Stimulated activated CD8-positive, alpha-beta memory T cell treated with anti-CD3 and anti-CD28 coated beads, Interleukin-2, amount 100 ng/mL, for 1 hour (primary cell): Measurements from ENCODE around the gene DNAH8.
"Not testable (repeated sequence)": the region's sequence is repeated elsewhere in the genome, so short reads cannot be mapped to it uniquely, and the experiment has no call there.

Experiments
- DNase-seq, 2 donors: peaks; one replicate each; pipeline ENCODE4 v3.0.0-alpha.2; 2020; ENCODE audit warnings: low read depth in 2 of 2

DNAH8 gene

GRCh38 chr6:38715016-38715689 is at the start of gene DNAH8:
TSS of gene DNAH8 (plus strand) at chr6:38715311. CDS start at chr6:38722810, 7,499 bp downstream.
- no peak for DNase-seq

GRCh38 chr6:38671885-38672467 is 43.1 kb upstream of the DNAH8 start:
- DNase-seq = no peak

- DNase-seq = no peak
These were observed 41.5 kb upstream of the DNAH8 start for GRCh38 chr6:38673397-38674165.

DNA sequence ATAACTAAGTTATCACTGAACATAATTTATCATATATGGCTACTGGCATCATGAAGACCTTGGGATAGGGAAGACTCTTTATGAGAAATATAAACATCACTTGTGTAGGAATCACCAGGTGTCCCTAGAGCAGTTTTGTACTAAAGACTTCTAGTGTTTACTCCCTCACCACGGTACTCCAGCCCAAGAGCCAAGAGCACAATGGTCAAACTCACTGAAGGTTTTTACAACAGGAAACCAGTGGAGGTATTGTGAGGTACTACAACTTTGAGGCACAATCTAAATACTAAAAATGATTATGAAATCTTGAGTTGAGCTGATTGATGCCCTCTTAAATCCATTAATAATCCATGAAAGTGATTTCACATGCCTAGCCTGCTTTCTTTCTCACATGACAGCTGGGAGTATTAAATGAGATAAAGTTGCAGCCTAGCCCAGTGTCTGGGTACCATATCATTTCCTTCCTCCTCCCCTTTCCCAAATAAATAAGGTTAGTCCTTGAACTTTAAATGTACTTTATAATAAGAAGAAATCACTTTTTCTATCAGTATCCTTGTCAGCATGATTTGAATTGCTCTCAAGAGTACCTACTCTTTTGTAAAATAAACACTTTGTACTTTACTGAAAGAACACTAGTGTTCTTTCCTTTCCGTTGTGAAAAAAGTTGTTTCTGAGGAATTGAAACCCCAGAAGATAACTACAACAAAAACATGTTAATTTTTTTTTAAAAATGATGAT is 38.7 kb upstream of the DNAH8 start:
- DNase-seq = no peak

DNA sequence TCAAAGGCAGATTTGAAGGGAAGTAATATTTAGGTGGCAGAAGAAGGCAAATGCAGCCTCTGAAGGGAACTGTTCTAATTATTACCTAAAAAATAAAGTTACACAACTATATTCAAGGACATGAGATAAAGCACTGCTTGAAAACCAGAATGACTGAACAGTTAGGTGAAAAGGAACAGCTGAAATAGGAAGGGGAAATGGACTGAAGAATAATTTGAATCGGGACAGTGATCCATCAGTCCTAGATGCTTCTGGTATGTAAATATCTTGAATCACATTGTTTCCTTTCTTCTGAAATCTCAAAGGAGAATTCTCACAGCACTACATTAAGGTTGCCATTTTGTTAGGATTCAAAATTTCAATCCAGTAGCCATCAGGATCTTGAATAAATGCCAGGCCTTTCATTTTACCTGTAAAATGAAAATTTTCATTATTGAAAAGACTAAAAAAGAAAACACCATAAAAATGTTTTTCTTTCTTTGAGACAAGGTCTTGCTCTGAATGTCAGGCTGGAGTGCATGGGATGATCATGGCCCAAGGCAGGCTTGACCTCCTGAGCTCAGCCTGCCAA is 38.1 kb upstream of the DNAH8 start:
- no peak for DNase-seq

- no peak for DNase-seq
These were observed 36.8 kb upstream of the DNAH8 start for GRCh38 chr6:38678178-38678760.

DNA sequence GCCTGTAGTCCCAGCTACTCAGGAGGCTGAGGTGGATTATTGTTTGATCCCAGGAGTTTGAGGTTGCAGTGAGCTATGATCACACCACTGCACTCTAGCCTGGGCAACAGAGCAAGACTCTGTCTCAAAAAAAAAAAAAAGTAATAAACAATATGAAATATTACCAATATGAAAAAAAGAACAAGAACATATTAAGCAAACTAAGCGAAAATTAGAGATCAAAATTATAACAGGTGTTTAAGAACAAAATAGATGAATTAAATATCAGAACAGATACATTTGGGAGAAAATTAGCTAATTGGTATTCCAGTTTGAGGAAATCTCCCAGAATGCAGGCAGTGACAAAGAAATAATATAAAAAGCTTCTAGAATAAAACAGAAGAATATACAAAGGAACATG is 35.4 kb upstream of the DNAH8 start:
- no peak for DNase-seq

DNA sequence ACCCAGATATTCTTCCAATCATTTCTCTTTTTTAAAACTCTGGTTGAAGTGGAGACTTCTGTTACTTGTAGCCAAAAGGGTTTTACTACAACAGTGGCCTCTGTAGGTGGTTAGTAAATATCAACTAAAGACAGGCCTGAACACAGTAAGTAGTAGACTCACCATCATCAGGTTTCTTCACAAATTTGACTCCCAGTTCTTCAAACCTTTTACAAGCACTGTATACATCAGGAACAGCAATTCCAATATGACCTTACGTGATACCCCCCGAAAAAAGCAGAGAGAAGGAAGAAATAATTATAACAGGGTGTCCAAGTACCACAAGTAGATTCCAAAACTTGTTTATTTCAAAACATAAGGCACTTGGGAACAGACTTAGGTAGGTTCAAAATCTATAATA is 33.3 kb upstream of the DNAH8 start:
- DNase-seq = no peak

- no peak for DNase-seq
These were observed 30.9 kb upstream of the DNAH8 start for GRCh38 chr6:38684237-38684636.

GRCh38 chr6:38684904-38685303 is 30.2 kb upstream of the DNAH8 start:
- no peak for DNase-seq

DNA sequence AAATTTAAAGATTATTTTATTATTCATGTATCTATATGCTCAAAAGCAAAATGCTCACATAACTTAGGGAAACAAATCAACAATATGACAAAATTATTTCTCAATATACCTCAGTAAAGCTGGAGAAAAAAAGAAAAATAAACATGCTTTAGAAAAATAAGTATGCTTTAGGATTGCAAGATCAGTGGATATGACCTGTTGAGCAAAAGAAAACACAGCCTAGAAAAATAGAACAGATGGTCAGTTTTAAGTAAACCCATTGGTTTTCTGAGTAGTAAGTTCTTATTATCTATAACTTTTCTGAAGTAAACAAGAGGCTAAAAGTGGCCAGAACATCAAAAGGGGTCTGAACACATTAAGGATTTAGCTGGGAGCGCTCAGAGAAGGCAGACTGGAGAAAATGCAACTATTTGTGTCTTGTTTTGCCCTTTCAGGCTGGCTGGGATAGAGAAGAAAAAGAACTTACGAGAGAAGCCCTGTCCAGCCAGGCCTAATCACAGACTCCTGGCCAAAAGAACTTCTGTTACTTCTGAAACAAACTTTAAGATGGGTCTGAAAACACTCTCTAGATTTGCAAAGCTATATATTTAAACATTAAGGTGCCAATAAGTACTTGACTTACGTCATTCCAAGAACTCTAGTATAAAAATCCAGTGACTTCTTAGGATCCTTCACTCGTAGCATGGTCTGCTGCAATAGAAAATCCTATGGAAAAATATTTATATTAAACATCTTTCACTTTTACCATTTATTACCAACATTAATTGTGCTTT is 28.7 kb upstream of the DNAH8 start:
- no peak for DNase-seq

DNA sequence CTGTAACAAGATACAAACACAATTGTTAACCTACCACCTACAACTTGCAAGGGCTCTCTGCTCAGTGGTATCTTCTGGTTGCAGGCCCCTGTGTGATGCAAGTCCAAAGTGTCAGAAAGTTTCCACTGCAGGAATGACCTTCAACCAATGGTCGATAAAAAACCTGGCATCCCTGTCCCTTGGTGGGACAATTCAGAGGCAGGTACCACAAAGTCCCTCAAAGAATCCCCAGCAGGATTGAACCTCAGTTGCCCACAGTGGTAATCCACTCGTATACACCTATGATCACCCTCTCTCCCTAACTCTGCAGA is 28.1 kb upstream of the DNAH8 start:
- no peak for DNase-seq

GRCh38 chr6:38687549-38687948 is 27.6 kb upstream of the DNAH8 start:
- DNase-seq = no peak

DNA sequence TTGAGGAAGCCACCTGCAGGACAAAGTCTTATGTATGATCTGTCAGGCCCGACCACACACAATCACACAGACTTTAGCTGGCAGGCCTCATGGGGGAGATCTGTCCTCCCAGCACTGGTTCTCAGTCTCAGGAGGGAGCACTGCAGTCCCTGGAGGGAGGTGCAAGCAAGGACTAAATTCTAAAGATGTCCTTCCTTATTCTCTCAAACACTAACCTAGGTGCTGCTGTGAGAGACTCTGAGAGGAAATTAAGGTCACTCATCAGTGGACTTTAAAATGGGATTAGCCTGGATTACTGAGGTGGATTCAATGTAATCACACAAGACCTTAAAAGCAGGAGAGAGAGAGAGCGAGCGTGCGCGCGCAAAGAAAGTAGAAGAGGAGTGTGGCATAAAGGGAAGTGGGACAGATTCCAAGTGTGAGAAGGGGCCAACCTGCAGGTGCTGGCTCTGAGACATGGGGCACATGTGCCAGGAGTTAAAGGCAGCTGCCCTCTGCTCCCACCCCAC is 26.5 kb upstream of the DNAH8 start:
- no peak for DNase-seq

DNA sequence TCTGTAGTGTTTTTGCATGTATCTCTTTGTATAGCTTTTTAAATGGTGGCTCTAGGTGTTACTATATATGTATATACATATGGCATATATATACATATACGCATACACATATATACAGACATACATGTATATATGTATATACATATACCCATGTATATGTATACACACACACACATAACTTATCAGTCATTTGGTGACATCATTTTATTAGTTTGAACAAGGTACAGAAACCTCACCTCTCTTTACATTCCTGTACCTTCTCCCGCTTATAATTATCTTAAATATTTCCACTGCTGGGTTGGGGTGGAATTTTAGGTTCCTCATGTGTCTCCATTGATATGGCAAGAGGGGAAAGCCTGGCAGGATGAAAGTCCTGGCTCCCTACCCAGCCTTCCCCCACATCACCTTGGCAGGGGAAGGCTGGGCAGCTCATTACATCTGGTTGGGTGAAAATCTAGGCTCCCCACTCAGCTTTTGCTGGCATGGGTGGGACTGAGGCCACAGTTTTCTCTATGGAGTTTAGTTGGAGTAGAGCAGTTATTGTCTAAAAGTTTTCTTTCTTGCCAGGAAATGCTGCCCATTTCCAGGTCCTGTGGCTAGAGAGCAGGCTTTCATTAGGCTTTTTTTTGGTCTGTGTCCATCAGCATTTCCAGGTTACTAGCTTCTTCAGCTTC is 19.7 kb upstream of the DNAH8 start:
- no peak for DNase-seq

- DNase-seq = no peak
These were observed 19.2 kb upstream of the DNAH8 start for GRCh38 chr6:38695933-38696332.

GRCh38 chr6:38696345-38696744 is 18.8 kb upstream of the DNAH8 start:
- DNase-seq = no peak

- DNase-seq = no peak
These were observed 17.3 kb upstream of the DNAH8 start for GRCh38 chr6:38697846-38698245.

DNA sequence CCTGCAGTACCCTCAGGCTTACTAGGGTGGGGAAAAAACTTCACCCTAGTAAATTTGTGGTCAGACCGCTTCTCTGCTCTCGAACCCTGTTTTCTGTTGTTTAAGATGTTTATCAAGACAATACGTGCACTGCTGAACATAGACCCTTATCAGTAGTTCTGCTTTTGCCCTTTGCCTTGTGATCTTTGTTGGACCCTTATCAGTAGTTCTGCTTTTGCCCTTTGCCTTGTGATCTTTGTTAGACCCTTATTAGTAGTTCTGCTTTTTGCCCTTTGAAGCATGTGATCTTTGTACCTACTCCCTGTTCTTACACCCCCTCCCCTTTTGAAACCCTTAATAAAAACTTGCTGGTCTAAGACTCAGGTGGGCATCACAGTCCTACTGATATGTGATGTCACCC is 15.4 kb upstream of the DNAH8 start:
- DNase-seq = not testable (repeated sequence)

DNA sequence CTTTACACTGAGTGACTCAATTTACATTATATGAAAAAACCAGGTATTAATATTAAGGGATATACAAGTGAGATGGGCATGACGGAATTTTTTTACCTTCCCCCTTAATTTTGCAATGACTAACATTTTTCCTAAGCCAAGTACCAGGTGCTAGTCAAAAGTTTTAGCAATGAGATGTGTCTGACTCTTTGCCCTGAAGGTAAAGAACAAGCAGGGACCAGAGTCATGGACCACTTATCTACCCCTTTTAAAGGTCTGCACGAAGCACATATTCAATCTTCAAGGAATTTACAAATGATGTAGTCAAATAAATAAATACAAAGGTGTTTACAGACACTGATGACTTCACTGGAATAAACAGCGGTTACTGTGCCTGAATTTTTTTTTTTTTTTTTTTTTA is 13.6 kb upstream of the DNAH8 start:
- DNase-seq = no peak
